ENCODE results near the gene GAB1.

Gene GAB1

GRCh38 chr4:143344041-143344440 lies 7.4 kb downstream of the GAB1 start:
- no peak for TF ChIP-seq CTCF (IDR thresholded peaks at IDR 0.05; ENCODE audit: insufficient read depth, low read length, poor library complexity, severe bottlenecking)
- TF ChIP-seq EZH2phosphoT487 (conservative IDR thresholded peaks at IDR 0.05; ENCODE audit: low read length): no peak
- Histone ChIP-seq H3K79me2 (ENCODE audit: insufficient read depth, low read length) (no peaks in the 10 kb centered on the region), H3K4me3 (ENCODE audit: insufficient read depth, low read length, poor library complexity, severe bottlenecking) (no peak overlapping the region), H3F3A (ENCODE audit: insufficient read depth) (no peaks in the 10 kb centered on the region), H3K27me3 (ENCODE audit: low read length) (no peaks in the 10 kb centered on the region), H3K9me3 (ENCODE audit: insufficient read depth, low read length) (no peaks in the 10 kb centered on the region), H3K9me2 (replicated peaks; ENCODE audit: insufficient read depth, low read length) (no peaks in the 10 kb centered on the region), H3K4me2 (ENCODE audit: low read depth, low read length, poor library complexity, severe bottlenecking) (no peak overlapping the region), H3K36me3 (ENCODE audit: low read length) (no peaks in the 10 kb centered on the region), H2AFZ (ENCODE audit: low read depth, low read length, severe bottlenecking) (no peak overlapping the region), H4K20me1 (ENCODE audit: low read depth, low read length) (no peaks in the 10 kb centered on the region), H3K27ac (ENCODE audit: low read depth, low read length) (no peak overlapping the region), H3K9ac (ENCODE audit: low read length) (no peak overlapping the region)

GRCh38 chr4:143344774-143345173 lies 8.1 kb downstream of the GAB1 start:
- Histone ChIP-seq H4K20me1 (ENCODE audit: low read depth, low read length) (no peaks in the 10 kb centered on the region), H3K4me2 (ENCODE audit: low read depth, low read length, poor library complexity, severe bottlenecking) (no peak overlapping the region)

GRCh38 chr4:143345356-143345755 lies 8.7 kb downstream of the GAB1 start:
- Histone ChIP-seq H3K79me2 (ENCODE audit: insufficient read depth, low read length) (no peaks in the 10 kb centered on the region), H3K4me3 (ENCODE audit: insufficient read depth, low read length, poor library complexity, severe bottlenecking) (no peak overlapping the region), H3K27ac (ENCODE audit: low read depth, low read length) (no peak overlapping the region), H2AFZ (ENCODE audit: low read depth, low read length, severe bottlenecking) (no peak overlapping the region), H3K36me3 (ENCODE audit: low read length) (no peaks in the 10 kb centered on the region), H3K4me2 (ENCODE audit: low read depth, low read length, poor library complexity, severe bottlenecking) (no peak overlapping the region), H3K9ac (ENCODE audit: low read length) (no peak overlapping the region), H4K20me1 (ENCODE audit: low read depth, low read length) (no peaks in the 10 kb centered on the region), H3F3A (ENCODE audit: insufficient read depth) (no peaks in the 10 kb centered on the region), H3K9me3 (ENCODE audit: insufficient read depth, low read length) (no peaks in the 10 kb centered on the region), H3K9me2 (replicated peaks; ENCODE audit: insufficient read depth, low read length) (no peaks in the 10 kb centered on the region), H3K27me3 (ENCODE audit: low read length) (no peaks in the 10 kb centered on the region)
- TF ChIP-seq CTCF (IDR thresholded peaks at IDR 0.05; ENCODE audit: insufficient read depth, low read length, poor library complexity, severe bottlenecking) (no peak), EZH2phosphoT487 (conservative IDR thresholded peaks at IDR 0.05; ENCODE audit: low read length) (no peak)

More at GRCh38 chr4:143344774-143345173, 8.1 kb downstream of the GAB1 start:
- no peak overlapping the region for H2AFZ ChIP-seq (ENCODE audit: low read depth, low read length, severe bottlenecking)
- H3K9me3 ChIP-seq (ENCODE audit: insufficient read depth, low read length): no peaks in the 10 kb centered on the region
- H3K9ac ChIP-seq (ENCODE audit: low read length): no peak overlapping the region
- H3K9me2 ChIP-seq (replicated peaks; ENCODE audit: insufficient read depth, low read length): no peaks in the 10 kb centered on the region
- H3K4me3 ChIP-seq (ENCODE audit: insufficient read depth, low read length, poor library complexity, severe bottlenecking): no peak overlapping the region
- H3K79me2 ChIP-seq (ENCODE audit: insufficient read depth, low read length): no peaks in the 10 kb centered on the region
- H3K27me3 ChIP-seq (ENCODE audit: low read length): no peaks in the 10 kb centered on the region
- no peaks in the 10 kb centered on the region for H3F3A ChIP-seq (ENCODE audit: insufficient read depth)
- H3K36me3 ChIP-seq (ENCODE audit: low read length): no peaks in the 10 kb centered on the region
- H3K27ac ChIP-seq (ENCODE audit: low read depth, low read length): no peak overlapping the region
- TF ChIP-seq CTCF (IDR thresholded peaks at IDR 0.05; ENCODE audit: insufficient read depth, low read length, poor library complexity, severe bottlenecking): no peak
- TF ChIP-seq EZH2phosphoT487 (conservative IDR thresholded peaks at IDR 0.05; ENCODE audit: low read length): no peak

Data from SU-DHL-6 (cell line).